Neural cell (in vitro differentiated cells): Measurements from ENCODE around the gene PCDH1. TPM values are rescaled to one million over a fixed set of nuclear protein-coding genes. Genes with fewer than 3 reads are reported as not detected.
A peak's percentile ranks its signal among the peaks of the same experiment; 100 is the strongest.
"Not testable (repeated sequence)": the region's sequence is repeated elsewhere in the genome, so short reads cannot be mapped to it uniquely, and the experiment has no call there.

Experiments
- H2AFZ ChIP-seq: fragments of 200-600, 300-800 bp; sonication (generic), shearing (Covaris generic); 2 replicates; pipeline ENCODE4 v1.6.0; 2014; ENCODE audit warnings: low read depth, mild to moderate bottlenecking, antibody characterized with exemption, low read length, moderate library complexity
- H3F3A ChIP-seq: fragments of 200-600 bp; shearing (Covaris generic); 2 replicates; pipeline ENCODE4 v1.6.1; 2016; ENCODE audit warnings: mild to moderate bottlenecking, moderate library complexity, mixed read lengths, antibody characterized with exemption, low read length; ENCODE audit not compliant: insufficient read depth, poor library complexity, severe bottlenecking
- H3K27ac ChIP-seq: fragments of 200-600, 300-800 bp; sonication (generic), shearing (Covaris generic); 2 replicates; pipeline ENCODE4 v1.5.1; 2014; ENCODE audit warnings: mild to moderate bottlenecking, low read length, moderate library complexity
- H3K27me3 ChIP-seq: fragments of 300-800, 200-600 bp; sonication (generic), shearing (Covaris generic); 2 replicates; pipeline ENCODE4 v1.6.0; 2014; ENCODE audit warnings: mild to moderate bottlenecking, low read depth, low read length, moderate library complexity; ENCODE audit not compliant: insufficient read depth
- H3K36me3 ChIP-seq: fragments of 300-800, 200-600 bp; sonication (generic), shearing (Covaris generic); 2 replicates; pipeline ENCODE4 v1.5.1; 2014; ENCODE audit warnings: mild to moderate bottlenecking, antibody characterized with exemption, low read length, moderate library complexity; ENCODE audit not compliant: insufficient read depth
- H3K4me2 ChIP-seq: fragments of 300-800, 200-600 bp; sonication (generic), shearing (Covaris generic); 2 replicates; pipeline ENCODE4 v1.6.0; 2014; ENCODE audit warnings: mild to moderate bottlenecking, low read length
- H3K4me3 ChIP-seq: fragments of 300-800, 200-600 bp; sonication (generic), shearing (Covaris generic); 2 replicates; pipeline ENCODE4 v1.5.1; 2014; ENCODE audit warnings: mild to moderate bottlenecking, low read length, moderate library complexity
- H3K79me2 ChIP-seq: fragments of 200-600 bp; shearing (Covaris generic); replicated peaks from 2 replicates; pipeline ENCODE4 v1.6.0; 2014; ENCODE audit warnings: mild to moderate bottlenecking, low read length, moderate library complexity; ENCODE audit not compliant: insufficient read depth
- H3K9ac ChIP-seq: fragments of 300-800, 200-600 bp; sonication (generic), shearing (Covaris generic); 2 replicates; pipeline ENCODE4 v1.6.1; 2016; ENCODE audit warnings: mild to moderate bottlenecking, low read length, mixed read lengths
- H3K9me2 ChIP-seq: fragments of 200-600 bp; shearing (Covaris generic); 2 replicates; pipeline ENCODE4 v1.6.1; 2016; ENCODE audit warnings: mild to moderate bottlenecking, low read length, mixed read lengths; ENCODE audit not compliant: insufficient read depth
- H3K9me3 ChIP-seq: fragments of 200-600, 300-800 bp; sonication (generic), shearing (Covaris generic); 2 replicates; pipeline ENCODE4 v1.6.1; 2016; ENCODE audit warnings: mild to moderate bottlenecking, mixed run types, low read length, moderate library complexity, mixed read lengths
- H4K20me1 ChIP-seq: fragments of 200-600 bp; shearing (Covaris generic); 2 replicates; pipeline ENCODE4 v1.6.1; 2016; ENCODE audit warnings: mild to moderate bottlenecking, mixed run types; ENCODE audit not compliant: insufficient read depth
- EP300 ChIP-seq: fragments of 450-650 bp; conservative IDR thresholded peaks from 2 replicates; pipeline ENCODE4 v1.6.1; 2014; ENCODE audit warnings: antibody characterized with exemption, mild to moderate bottlenecking, moderate library complexity; ENCODE audit not compliant: poor library complexity, severe bottlenecking
- EZH2 ChIP-seq: fragments of 200-600, 300-800 bp; shearing (Covaris generic), sonication (generic); IDR thresholded peaks from 2 replicates; pipeline ENCODE4 v1.6.1; 2014; ENCODE audit warnings: antibody characterized with exemption, low read length, borderline replicate concordance, mild to moderate bottlenecking; ENCODE audit not compliant: insufficient read depth, poor library complexity, severe bottlenecking
- MXI1 ChIP-seq: fragments of 450-650 bp; conservative IDR thresholded peaks from 2 replicates; pipeline ENCODE4 v1.6.1; 2014; ENCODE audit warnings: antibody characterized with exemption, mild to moderate bottlenecking; ENCODE audit not compliant: poor library complexity, severe bottlenecking
- POLR2AphosphoS5 ChIP-seq: IDR thresholded peaks from 2 replicates; pipeline ENCODE4 v1.6.1; 2012
- RAD21 ChIP-seq: fragments of 450-650 bp; conservative IDR thresholded peaks from 2 replicates; pipeline ENCODE4 v1.6.1; 2014; ENCODE audit warnings: antibody characterized with exemption, mild to moderate bottlenecking, moderate library complexity
- SMC3 ChIP-seq: fragments of 450-650 bp; conservative IDR thresholded peaks from 2 replicates; pipeline ENCODE4 v1.6.1; 2014; ENCODE audit warnings: antibody characterized with exemption, mild to moderate bottlenecking, moderate library complexity; ENCODE audit not compliant: poor library complexity
- TAF1 ChIP-seq: IDR thresholded peaks from 2 replicates; pipeline ENCODE4 v1.6.1; 2012; ENCODE audit warnings: low read depth
- polyA plus RNA-seq: library from polyadenylated mRNA; depleted of rRNA; stranded (reverse); fragments of >200 nt; gene quantifications from 2 replicates; pipeline ENCODE4 v1.2.3, GENCODE V29; 2014
- TF ChIP-seq, protein P1 (sequence below): fragments of 450-650 bp; IDR thresholded peaks from 2 replicates; pipeline ENCODE4 v1.5.1; 2014; ENCODE audit warnings: antibody characterized with exemption, mild to moderate bottlenecking, moderate library complexity; ENCODE audit not compliant: poor library complexity, severe bottlenecking
- TF ChIP-seq, protein P2 (sequence below): IDR thresholded peaks from 2 replicates; pipeline ENCODE4 v1.6.1; 2012; ENCODE audit warnings: borderline replicate concordance

PCDH1 gene
- polyA plus RNA-seq, 1 donor from 2014 or later = 13.9 TPM

DNA sequence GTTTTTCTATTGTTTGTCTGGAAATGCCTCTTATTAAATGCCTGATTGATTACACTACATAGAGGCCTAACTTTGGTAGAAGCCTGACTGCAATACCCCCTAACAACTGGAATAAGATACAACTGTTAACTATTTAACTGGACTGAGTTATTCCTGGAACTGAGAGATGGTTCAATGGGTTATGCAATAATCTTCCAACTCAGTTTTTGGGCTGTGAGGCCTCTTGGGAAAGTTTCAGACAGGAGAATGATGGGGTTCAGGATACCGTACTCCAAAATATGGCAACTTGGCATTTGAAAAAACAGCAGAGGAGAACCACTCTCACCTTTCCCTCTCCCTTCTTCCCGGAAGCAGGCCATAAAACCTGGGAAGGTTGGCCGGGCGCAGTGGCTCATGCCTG lies 19.2 kb upstream of the PCDH1 start:
- Histone ChIP-seq H3K9ac (no peak overlapping the region), H3K4me3 (no peak overlapping the region), H4K20me1 (no peaks in the 10 kb centered on the region), H3F3A (no peaks in the 10 kb centered on the region), H3K27me3 (no peaks in the 10 kb centered on the region), H2AFZ (no peak overlapping the region), H3K36me3 (no peaks in the 10 kb centered on the region), H3K79me2 (no peaks in the 10 kb centered on the region), H3K9me2 (no peaks in the 10 kb centered on the region), H3K9me3 (no peaks in the 10 kb centered on the region), H3K27ac (no peak overlapping the region), H3K4me2 (no peak overlapping the region)
- no peak for TF ChIP-seq TAF1
- TF ChIP-seq SMC3 = no peak
- TF ChIP-seq EZH2 = no peak
- TF ChIP-seq, protein P1, sequence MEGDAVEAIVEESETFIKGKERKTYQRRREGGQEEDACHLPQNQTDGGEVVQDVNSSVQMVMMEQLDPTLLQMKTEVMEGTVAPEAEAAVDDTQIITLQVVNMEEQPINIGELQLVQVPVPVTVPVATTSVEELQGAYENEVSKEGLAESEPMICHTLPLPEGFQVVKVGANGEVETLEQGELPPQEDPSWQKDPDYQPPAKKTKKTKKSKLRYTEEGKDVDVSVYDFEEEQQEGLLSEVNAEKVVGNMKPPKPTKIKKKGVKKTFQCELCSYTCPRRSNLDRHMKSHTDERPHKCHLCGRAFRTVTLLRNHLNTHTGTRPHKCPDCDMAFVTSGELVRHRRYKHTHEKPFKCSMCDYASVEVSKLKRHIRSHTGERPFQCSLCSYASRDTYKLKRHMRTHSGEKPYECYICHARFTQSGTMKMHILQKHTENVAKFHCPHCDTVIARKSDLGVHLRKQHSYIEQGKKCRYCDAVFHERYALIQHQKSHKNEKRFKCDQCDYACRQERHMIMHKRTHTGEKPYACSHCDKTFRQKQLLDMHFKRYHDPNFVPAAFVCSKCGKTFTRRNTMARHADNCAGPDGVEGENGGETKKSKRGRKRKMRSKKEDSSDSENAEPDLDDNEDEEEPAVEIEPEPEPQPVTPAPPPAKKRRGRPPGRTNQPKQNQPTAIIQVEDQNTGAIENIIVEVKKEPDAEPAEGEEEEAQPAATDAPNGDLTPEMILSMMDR = no peak
- TF ChIP-seq RAD21 = no peak
- no peak for TF ChIP-seq EP300
- TF ChIP-seq, protein P2, sequence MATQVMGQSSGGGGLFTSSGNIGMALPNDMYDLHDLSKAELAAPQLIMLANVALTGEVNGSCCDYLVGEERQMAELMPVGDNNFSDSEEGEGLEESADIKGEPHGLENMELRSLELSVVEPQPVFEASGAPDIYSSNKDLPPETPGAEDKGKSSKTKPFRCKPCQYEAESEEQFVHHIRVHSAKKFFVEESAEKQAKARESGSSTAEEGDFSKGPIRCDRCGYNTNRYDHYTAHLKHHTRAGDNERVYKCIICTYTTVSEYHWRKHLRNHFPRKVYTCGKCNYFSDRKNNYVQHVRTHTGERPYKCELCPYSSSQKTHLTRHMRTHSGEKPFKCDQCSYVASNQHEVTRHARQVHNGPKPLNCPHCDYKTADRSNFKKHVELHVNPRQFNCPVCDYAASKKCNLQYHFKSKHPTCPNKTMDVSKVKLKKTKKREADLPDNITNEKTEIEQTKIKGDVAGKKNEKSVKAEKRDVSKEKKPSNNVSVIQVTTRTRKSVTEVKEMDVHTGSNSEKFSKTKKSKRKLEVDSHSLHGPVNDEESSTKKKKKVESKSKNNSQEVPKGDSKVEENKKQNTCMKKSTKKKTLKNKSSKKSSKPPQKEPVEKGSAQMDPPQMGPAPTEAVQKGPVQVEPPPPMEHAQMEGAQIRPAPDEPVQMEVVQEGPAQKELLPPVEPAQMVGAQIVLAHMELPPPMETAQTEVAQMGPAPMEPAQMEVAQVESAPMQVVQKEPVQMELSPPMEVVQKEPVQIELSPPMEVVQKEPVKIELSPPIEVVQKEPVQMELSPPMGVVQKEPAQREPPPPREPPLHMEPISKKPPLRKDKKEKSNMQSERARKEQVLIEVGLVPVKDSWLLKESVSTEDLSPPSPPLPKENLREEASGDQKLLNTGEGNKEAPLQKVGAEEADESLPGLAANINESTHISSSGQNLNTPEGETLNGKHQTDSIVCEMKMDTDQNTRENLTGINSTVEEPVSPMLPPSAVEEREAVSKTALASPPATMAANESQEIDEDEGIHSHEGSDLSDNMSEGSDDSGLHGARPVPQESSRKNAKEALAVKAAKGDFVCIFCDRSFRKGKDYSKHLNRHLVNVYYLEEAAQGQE = no peak
- no peak for TF ChIP-seq POLR2AphosphoS5
- no peak for TF ChIP-seq MXI1

DNA sequence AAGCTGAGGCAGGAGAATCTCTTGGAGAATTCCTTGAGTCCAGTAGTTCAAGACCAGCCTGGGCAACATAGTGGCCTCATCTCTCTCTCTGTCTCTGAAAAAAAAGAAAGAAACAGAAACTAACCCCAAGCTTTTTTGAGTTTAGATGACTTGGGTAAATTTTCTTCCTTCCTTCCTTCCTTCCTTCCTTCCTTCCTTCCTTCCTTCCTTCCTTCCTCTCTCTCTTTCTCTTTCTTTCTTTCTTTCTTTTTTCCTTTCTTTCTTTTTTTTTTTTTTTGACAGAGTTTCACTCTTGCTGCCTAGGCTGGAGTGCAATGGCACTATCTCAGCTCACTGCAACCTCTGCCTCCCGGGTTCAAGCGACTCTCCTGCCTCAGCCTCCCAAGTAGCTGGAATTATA lies 12.2 kb upstream of the PCDH1 start:
- H3K9me2 ChIP-seq, H3K9ac ChIP-seq, H4K20me1 ChIP-seq: not testable (repeated sequence)

DNA sequence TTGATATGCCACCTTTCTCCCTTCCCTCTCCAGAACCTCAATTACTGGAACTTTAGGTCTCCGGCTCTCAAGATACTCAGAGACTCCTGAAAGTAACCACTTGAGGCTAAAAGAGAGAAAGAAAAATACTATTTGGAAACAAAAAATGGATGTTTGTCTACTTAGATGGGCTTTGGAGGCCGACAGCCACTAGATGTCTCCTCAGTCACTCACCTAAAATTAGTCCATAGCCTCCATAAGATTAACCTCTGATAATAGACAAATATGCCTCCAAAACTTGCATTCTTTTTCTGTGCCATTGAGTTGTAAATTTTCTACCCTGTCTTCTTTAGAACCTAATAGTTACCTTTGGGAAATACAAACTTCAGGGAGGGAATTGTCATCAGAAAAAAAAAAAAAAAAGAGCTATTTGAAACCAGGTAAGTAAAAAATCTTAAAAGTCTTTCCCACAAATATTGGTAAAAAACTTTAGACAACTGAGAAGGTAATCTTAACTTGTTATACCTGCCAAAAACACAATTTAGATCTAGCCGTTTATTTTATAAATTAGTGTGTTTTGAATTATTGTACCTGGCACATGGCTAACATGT lies 11.2 kb upstream of the PCDH1 start:
- H3K9me3 ChIP-seq = no peaks in the 10 kb centered on the region
- TF ChIP-seq MXI1 (no peak), EP300 (no peak), TAF1 (no peak), RAD21 (peak; percentile 29), POLR2AphosphoS5 (no peak), SMC3 (no peak), EZH2 (no peak)
- TF ChIP-seq, protein P2 = no peak
- TF ChIP-seq, protein P1 = peak; percentile 33
- H3K27ac ChIP-seq = no peak overlapping the region
- no peaks in the 10 kb centered on the region for H3K9me2 ChIP-seq
- H3K27me3 ChIP-seq = no peaks in the 10 kb centered on the region
- no peak overlapping the region for H2AFZ ChIP-seq
- no peaks in the 10 kb centered on the region for H3K36me3 ChIP-seq
- H3K4me2 ChIP-seq = no peak overlapping the region
- no peak overlapping the region for H3K9ac ChIP-seq
- no peak overlapping the region for H3K4me3 ChIP-seq
- H4K20me1 ChIP-seq = no peaks in the 10 kb centered on the region
- H3F3A ChIP-seq = no peaks in the 10 kb centered on the region
- no peaks in the 10 kb centered on the region for H3K79me2 ChIP-seq

More for the DNA sequence above, 12.2 kb upstream of the PCDH1 start:
- not testable (repeated sequence) for H3K79me2 ChIP-seq, H3K36me3 ChIP-seq, H3K4me2 ChIP-seq, H3K4me3 ChIP-seq, H2AFZ ChIP-seq, H3F3A ChIP-seq, H3K27me3 ChIP-seq, H3K27ac ChIP-seq, H3K9me3 ChIP-seq
